ENCODE measurements around the gene VSNL1.

DNA sequence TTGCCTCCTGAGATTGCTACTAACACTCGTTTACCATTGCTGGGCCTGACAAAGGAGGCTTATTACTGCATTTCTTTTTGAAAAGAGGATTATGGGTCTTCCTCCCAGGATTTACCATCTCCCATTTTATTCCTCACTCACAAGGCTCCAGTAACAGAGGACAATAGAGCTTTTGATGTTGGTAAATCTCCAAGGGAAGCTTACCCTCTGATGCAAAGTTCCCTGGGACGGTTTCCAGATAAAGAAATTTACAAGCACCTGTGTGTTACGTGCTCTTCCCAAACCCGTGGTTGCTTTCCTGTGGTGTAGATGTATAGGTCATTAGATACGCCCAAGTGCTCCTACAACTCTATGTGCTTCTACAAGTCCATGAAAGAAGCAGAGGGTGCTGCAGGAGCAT lies 17.1 kb downstream of the VSNL1 start:
- no peak for TF ChIP-seq POLR2AphosphoS5 (IDR thresholded peaks at IDR 0.05; ENCODE audit: insufficient read depth in 1 of 2, low read depth in 1 of 2)
- TF ChIP-seq, protein P1, sequence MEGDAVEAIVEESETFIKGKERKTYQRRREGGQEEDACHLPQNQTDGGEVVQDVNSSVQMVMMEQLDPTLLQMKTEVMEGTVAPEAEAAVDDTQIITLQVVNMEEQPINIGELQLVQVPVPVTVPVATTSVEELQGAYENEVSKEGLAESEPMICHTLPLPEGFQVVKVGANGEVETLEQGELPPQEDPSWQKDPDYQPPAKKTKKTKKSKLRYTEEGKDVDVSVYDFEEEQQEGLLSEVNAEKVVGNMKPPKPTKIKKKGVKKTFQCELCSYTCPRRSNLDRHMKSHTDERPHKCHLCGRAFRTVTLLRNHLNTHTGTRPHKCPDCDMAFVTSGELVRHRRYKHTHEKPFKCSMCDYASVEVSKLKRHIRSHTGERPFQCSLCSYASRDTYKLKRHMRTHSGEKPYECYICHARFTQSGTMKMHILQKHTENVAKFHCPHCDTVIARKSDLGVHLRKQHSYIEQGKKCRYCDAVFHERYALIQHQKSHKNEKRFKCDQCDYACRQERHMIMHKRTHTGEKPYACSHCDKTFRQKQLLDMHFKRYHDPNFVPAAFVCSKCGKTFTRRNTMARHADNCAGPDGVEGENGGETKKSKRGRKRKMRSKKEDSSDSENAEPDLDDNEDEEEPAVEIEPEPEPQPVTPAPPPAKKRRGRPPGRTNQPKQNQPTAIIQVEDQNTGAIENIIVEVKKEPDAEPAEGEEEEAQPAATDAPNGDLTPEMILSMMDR (IDR thresholded peaks at IDR 0.05): no peak

Measured in vagina (tissue), 2 donors.